T-cell (primary cell): Measurements from ENCODE around the gene NEK11. TPM values are rescaled to one million over a fixed set of nuclear protein-coding genes. Genes with fewer than 3 reads are reported as not detected.

ENCODE experiments used
- ATAC-seq, 4 experiments: fragments of 200-7000 bp in 3 of 4; fragments of 150-1000 bp in 1 of 4; cut with Tn5 transposase; replicated peaks in 1 of 4; 1 replicate in 3 of 4; 2 replicates in 1 of 4; pipeline ENCODE4 v1.10.0; 2021; ENCODE audit warnings: moderate library complexity in 3 of 4, mild to moderate bottlenecking in 2 of 4, moderate number of reproducible peaks in 1 of 4
- CTCF ChIA-PET, 2 donors: fragments of 300-600 bp; sonication (Branson Sonifier 250); formaldehyde crosslinking; loops; one replicate each; lab custom pipeline; 2022; ENCODE audit warnings: antibody characterized with exemption in 2 of 2; lab: Charles Lee
- POLR2A ChIA-PET, 2 donors: fragments of 300-600 bp; sonication (Branson Sonifier 250); formaldehyde crosslinking; loops; one replicate each; lab custom pipeline; 2022; ENCODE audit warnings: antibody characterized with exemption in 2 of 2; lab: Charles Lee
- DNase-seq, 35 experiments: peaks; one replicate each; pipeline versions ENCODE4 v3.0.0 to v3.0.0-alpha.2; 2013 to 2023
- H3K27ac ChIP-seq: one replicate; pipeline ENCODE4 v1.5.1; 2013; ENCODE audit warnings: low read length
- H3K27me3 ChIP-seq, 2 experiments: replicated peaks in 1 of 2; 1 replicate in 1 of 2; 2 replicates in 1 of 2; pipeline versions ENCODE4 v1.6.1 to v1.7.0; 2013; ENCODE audit warnings: low read length in 1 of 2, mixed read lengths in 1 of 2; ENCODE audit not compliant: control insufficient read depth in 2 of 2, insufficient read depth in 2 of 2; ENCODE audit errors: extremely low read depth in 1 of 2
- H3K36me3 ChIP-seq, 2 donors: 1 replicate in 1 of 2; 2 replicates in 1 of 2; pipeline versions ENCODE4 v1.6.1 to v1.7.0; 2013; ENCODE audit warnings: low read length in 1 of 2; ENCODE audit not compliant: control insufficient read depth in 2 of 2, insufficient read depth in 1 of 2; ENCODE audit errors: extremely low read depth in 1 of 2
- H3K4me1 ChIP-seq, 2 experiments: 1 replicate in 1 of 2; 2 replicates in 1 of 2; pipeline versions ENCODE4 v1.6.1 to v1.7.0; 2013; ENCODE audit warnings: low read length in 2 of 2, mixed read lengths in 1 of 2; ENCODE audit not compliant: insufficient read depth in 2 of 2, control insufficient read depth in 1 of 2; ENCODE audit errors: extremely low read depth in 1 of 2
- H3K4me3 ChIP-seq, 2 donors: 1 replicate in 1 of 2; 2 replicates in 1 of 2; pipeline versions ENCODE4 v1.5.1 to v1.7.0; 2013; ENCODE audit warnings: mild to moderate bottlenecking in 2 of 2, low read length in 1 of 2, moderate library complexity in 1 of 2; ENCODE audit not compliant: control insufficient read depth in 1 of 2; ENCODE audit errors: extremely low read depth in 1 of 2
- H3K9me3 ChIP-seq: 2 replicates; pipeline ENCODE4 v1.7.0; 2013
- H3K27ac Mint-ChIP-seq, 2 donors: one replicate each; pipeline ENCODE4 v1.8.0; 2020 to 2021; ENCODE audit warnings: mild to moderate bottlenecking in 2 of 2, mixed read lengths in 2 of 2
- H3K27me3 Mint-ChIP-seq, 2 donors: one replicate each; pipeline ENCODE4 v1.8.0; 2021 to 2022; ENCODE audit warnings: mixed read lengths in 2 of 2
- H3K36me3 Mint-ChIP-seq: one replicate; pipeline ENCODE4 v1.8.0; 2021; ENCODE audit warnings: mixed read lengths
- H3K4me1 Mint-ChIP-seq, 3 donors: one replicate each; pipeline ENCODE4 v1.8.0; 2020 to 2022; ENCODE audit warnings: mixed read lengths in 3 of 3, mild to moderate bottlenecking in 1 of 3
- H3K4me3 Mint-ChIP-seq, 3 donors: one replicate each; pipeline ENCODE4 v1.8.0; 2020 to 2022; ENCODE audit warnings: mild to moderate bottlenecking in 3 of 3, mixed read lengths in 3 of 3, moderate library complexity in 3 of 3
- H3K9me3 Mint-ChIP-seq, 3 donors: one replicate each; pipeline ENCODE4 v1.8.0; 2020 to 2022; ENCODE audit warnings: mixed read lengths in 3 of 3
- WGBS: methylation state at CpG from one replicate; pipeline ENCODE4 v1.1.5; 2013; ENCODE audit warnings: missing lambda C conversion rate; ENCODE audit not compliant: insufficient coverage; 5-methylcytosine and 5-hydroxymethylcytosine counted together
- total RNA-seq, 35 experiments: library from RNA in 6 of 35; stranded (reverse) in 6 of 35; fragments of 120-200 nt in 1 of 35; gene quantifications; one replicate each; pipeline versions ENCODE4 v1.2.1 to v1.2.4 and lab custom pipeline; 2013 to 2026

The NEK11 gene
- total RNA-seq, 5 donors from 2014 or later (not counting 1 experiment from before 2014, with no cell fraction given) = 3.8 to 6.5 (median 4.5) TPM

- ChIA-PET POLR2A (no interaction called here), CTCF (no interaction called here)
- Mint-ChIP-seq H3K27me3 (no peaks in the 10 kb centered on the region), H3K27ac (no peak overlapping the region), H3K36me3 (no peaks in the 10 kb centered on the region), H3K4me1 (no peaks in the 10 kb centered on the region), H3K9me3 (no peaks in the 10 kb centered on the region), H3K4me3 (no peak overlapping the region)
- Histone ChIP-seq H3K4me3 (no peak overlapping the region), H3K36me3 (no peaks in the 10 kb centered on the region), H3K27ac (no peak overlapping the region), H3K27me3 (peaks cover 0 to 8% of the 10 kb centered on the region in 2 experiments), H3K9me3 (no peaks in the 10 kb centered on the region), H3K4me1 (no peaks in the 10 kb centered on the region)
- DNase-seq (no peak), ATAC-seq (no peak)
- WGBS = 86% methylated on average over 3 of the region's 4 CpGs
Observed at GRCh38 chr3:131158434-131158833, 131.8 kb downstream of the NEK11 start.

- H3K36me3 ChIP-seq = no peaks in the 10 kb centered on the region
- ChIA-PET POLR2A (no interaction called here), CTCF (no interaction called here)
- no peaks in the 10 kb centered on the region for H3K4me1 ChIP-seq
- DNase-seq (no peak), ATAC-seq (no peak)
- H3K4me3 Mint-ChIP-seq = no peak overlapping the region
- H3K4me1 Mint-ChIP-seq = no peaks in the 10 kb centered on the region
- H3K9me3 Mint-ChIP-seq = no peaks in the 10 kb centered on the region
- H3K27me3 Mint-ChIP-seq = no peaks in the 10 kb centered on the region
- no peaks in the 10 kb centered on the region for H3K36me3 Mint-ChIP-seq
- no CpG with 5 or more reads among the region's 5 CpGs for WGBS
- no peak overlapping the region for H3K27ac Mint-ChIP-seq
- H3K27me3 ChIP-seq = peaks cover 0 to 8% of the 10 kb centered on the region in 2 experiments
- no peaks in the 10 kb centered on the region for H3K9me3 ChIP-seq
- H3K4me3 ChIP-seq = no peak overlapping the region
- H3K27ac ChIP-seq = no peak overlapping the region
Observed at GRCh38 chr3:131162516-131162915, 135.8 kb downstream of the NEK11 start.

GRCh38 chr3:131167867-131168266 is 141.2 kb downstream of the NEK11 start:
- Mint-ChIP-seq H3K27ac (no peak overlapping the region), H3K4me1 (no peaks in the 10 kb centered on the region), H3K9me3 (no peaks in the 10 kb centered on the region), H3K27me3 (no peaks in the 10 kb centered on the region), H3K4me3 (no peak overlapping the region), H3K36me3 (no peaks in the 10 kb centered on the region)
- WGBS = 100% methylated on average over 1 of the region's 1 CpG
- H3K36me3 ChIP-seq = no peaks in the 10 kb centered on the region
- no peak for ATAC-seq
- ChIA-PET CTCF (no interaction called here), POLR2A (no interaction called here)
- no peaks in the 10 kb centered on the region for H3K27me3 ChIP-seq
- H3K9me3 ChIP-seq = no peaks in the 10 kb centered on the region
- no peak for DNase-seq
- no peak overlapping the region for H3K27ac ChIP-seq
- H3K4me1 ChIP-seq = no peaks in the 10 kb centered on the region
- H3K4me3 ChIP-seq = no peak overlapping the region

- ChIA-PET POLR2A (no interaction called here), CTCF (no interaction called here)
- H3K36me3 ChIP-seq = no peaks in the 10 kb centered on the region
- H3K27me3 Mint-ChIP-seq = no peaks in the 10 kb centered on the region
- no peak for ATAC-seq
- H3K9me3 ChIP-seq = no peaks in the 10 kb centered on the region
- no peaks in the 10 kb centered on the region for H3K36me3 Mint-ChIP-seq
- peaks cover 4 to 11% (median 8%) of the 10 kb centered on the region in 3 donors for H3K4me1 Mint-ChIP-seq
- no peak overlapping the region for H3K27ac Mint-ChIP-seq
- no peaks in the 10 kb centered on the region for H3K9me3 Mint-ChIP-seq
- peaks cover 0 to 6% of the 10 kb centered on the region in 2 experiments for H3K4me1 ChIP-seq
- no peak overlapping the region for H3K27ac ChIP-seq
- H3K4me3 Mint-ChIP-seq = no peak overlapping the region
- no peak overlapping the region for H3K4me3 ChIP-seq
- WGBS = 100% methylated on average over 1 of the region's 3 CpGs
- H3K27me3 ChIP-seq = no peaks in the 10 kb centered on the region
- no peak for DNase-seq
Observed at GRCh38 chr3:131169331-131169730, 142.7 kb downstream of the NEK11 start.

- Histone ChIP-seq H3K36me3 (no peaks in the 10 kb centered on the region), H3K4me3 (no peak overlapping the region), H3K4me1 (peaks cover 4 to 16% of the 10 kb centered on the region in 2 experiments), H3K27ac (no peak overlapping the region), H3K27me3 (no peaks in the 10 kb centered on the region), H3K9me3 (no peaks in the 10 kb centered on the region)
- CTCF ChIA-PET = no interaction called here
- DNase-seq (no peak), ATAC-seq (no peak)
- H3K4me3 Mint-ChIP-seq = no peak overlapping the region
- POLR2A ChIA-PET = no interaction called here
- no peak overlapping the region for H3K27ac Mint-ChIP-seq
- no peaks in the 10 kb centered on the region for H3K9me3 Mint-ChIP-seq
- 91% methylated on average over 1 of the region's 3 CpGs for WGBS
- H3K36me3 Mint-ChIP-seq = no peaks in the 10 kb centered on the region
- H3K27me3 Mint-ChIP-seq = no peaks in the 10 kb centered on the region
- H3K4me1 Mint-ChIP-seq = peaks cover 13 to 23% (median 23%) of the 10 kb centered on the region in 3 donors
Observed at GRCh38 chr3:131172502-131173200, 146.0 kb downstream of the NEK11 start.

GRCh38 chr3:131174752-131175151 is 148.1 kb downstream of the NEK11 start:
- H3K4me1 ChIP-seq = peaks cover 4 to 16% of the 10 kb centered on the region in 2 experiments
- H3K27me3 ChIP-seq = no peaks in the 10 kb centered on the region
- Mint-ChIP-seq H3K4me1 (peaks cover 13 to 23% (median 23%) of the 10 kb centered on the region in 3 donors), H3K27ac (peak overlapping the region; percentile 71 to 83), H3K36me3 (peaks cover 7% of the 10 kb centered on the region), H3K9me3 (no peaks in the 10 kb centered on the region), H3K27me3 (no peaks in the 10 kb centered on the region), H3K4me3 (no peak overlapping the region)
- CTCF ChIA-PET = no interaction called here
- H3K36me3 ChIP-seq = no peaks in the 10 kb centered on the region
- WGBS = no CpG with 5 or more reads among the region's 1 CpG
- H3K9me3 ChIP-seq = no peaks in the 10 kb centered on the region
- ATAC-seq = peak; percentile 52 to 95 (median 76)
- peak in 13 of 35 experiments; percentile 1 to 27 (median 7) for DNase-seq
- H3K27ac ChIP-seq = peak overlapping the region; percentile 28
- POLR2A ChIA-PET = no interaction called here
- H3K4me3 ChIP-seq = no peak overlapping the region
